NOMO-1 treated with dmso at 0.1 percent for 144 hours (cell line): Measurements from ENCODE around the gene MFAP2.

Source experiments
- DNase-seq: peaks from one replicate; lab custom pipeline; 2025; ENCODE audit not compliant: unreplicated experiment; lab: John Stamatoyannopoulos, UW

MFAP2 gene

DNA sequence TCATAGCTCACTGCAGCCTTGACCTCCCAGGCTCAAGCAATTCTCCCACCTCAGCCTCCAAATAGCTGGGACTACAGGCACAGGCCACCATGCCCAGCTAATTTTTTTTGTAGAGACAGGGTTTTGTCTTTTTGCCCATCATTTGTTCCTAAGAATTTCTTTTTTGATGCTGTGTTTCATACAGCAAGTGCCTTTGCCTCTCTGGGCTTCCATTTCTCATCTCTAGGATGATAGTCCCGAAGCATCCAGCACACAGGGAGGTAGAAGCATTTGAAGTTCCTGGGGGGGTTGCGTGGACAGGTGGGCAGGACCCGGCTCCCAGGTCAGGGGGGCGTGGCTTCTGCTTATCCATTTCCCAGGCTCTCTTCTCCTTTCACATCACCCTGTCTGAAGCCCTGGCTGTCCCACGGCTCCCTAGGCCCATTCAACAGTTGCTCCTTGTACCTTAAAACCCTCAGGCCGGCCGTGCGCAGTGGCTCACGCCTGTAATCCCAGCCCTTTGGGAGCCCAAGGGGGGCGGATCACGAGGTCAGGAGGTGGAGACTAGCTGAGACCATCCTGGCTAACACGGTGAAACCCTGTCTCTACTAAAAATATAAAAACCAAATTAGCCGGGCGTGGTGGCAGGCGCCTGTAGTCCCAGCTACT lies 27.9 kb upstream of the MFAP2 start:
- no peak for DNase-seq

DNA sequence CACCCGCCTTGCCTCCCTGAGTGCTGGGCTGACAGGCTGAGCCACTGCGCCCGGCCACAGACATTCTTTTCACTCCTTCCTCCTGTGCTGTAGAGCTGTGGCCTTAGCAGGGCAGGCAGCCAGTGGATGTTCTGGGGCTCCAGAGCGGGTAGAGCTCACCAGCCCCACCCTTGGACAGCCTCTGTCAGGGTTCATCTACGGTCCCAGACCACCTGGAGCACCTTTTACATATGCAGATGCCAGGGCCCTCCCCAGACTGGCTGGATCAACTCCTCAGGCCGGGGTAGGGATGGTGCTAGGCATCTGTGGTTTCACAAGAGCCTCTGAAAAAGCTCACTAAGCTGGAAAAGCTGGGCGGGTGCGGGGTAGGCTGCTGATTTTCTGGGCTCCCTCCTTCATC lies 26.7 kb upstream of the MFAP2 start:
- DNase-seq, result no peak

GRCh38 chr1:17005365-17005740 lies 24.9 kb upstream of the MFAP2 start:
- no peak for DNase-seq

- no peak for DNase-seq
Observed at GRCh38 chr1:17004466-17005364, 24.3 kb upstream of the MFAP2 start.

GRCh38 chr1:17002524-17002902 lies 22.1 kb upstream of the MFAP2 start:
- no peak for DNase-seq

GRCh38 chr1:17001760-17002523 lies 21.5 kb upstream of the MFAP2 start:
- DNase-seq, result no peak

GRCh38 chr1:16999863-17000262 lies 19.4 kb upstream of the MFAP2 start:
- DNase-seq, result no peak

DNA sequence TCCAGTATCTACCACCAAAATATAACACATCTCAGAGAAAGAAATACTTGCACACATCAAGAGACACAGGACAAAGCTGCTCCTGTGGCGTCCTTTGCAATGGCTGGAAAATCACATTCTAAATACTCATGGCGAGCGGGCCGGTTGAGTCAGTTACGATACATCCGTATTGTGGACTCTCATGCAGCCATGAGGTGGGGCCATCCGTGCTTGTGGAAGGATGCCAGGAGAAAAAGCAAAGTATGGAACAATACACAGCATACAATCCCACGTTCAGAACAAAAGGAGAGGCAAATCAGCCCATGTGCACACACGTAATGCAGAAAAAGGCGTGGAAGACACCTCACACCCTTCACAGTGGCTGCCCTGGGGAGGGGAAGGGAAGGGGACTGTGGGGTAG lies 18.2 kb upstream of the MFAP2 start:
- DNase-seq, result no peak

DNA sequence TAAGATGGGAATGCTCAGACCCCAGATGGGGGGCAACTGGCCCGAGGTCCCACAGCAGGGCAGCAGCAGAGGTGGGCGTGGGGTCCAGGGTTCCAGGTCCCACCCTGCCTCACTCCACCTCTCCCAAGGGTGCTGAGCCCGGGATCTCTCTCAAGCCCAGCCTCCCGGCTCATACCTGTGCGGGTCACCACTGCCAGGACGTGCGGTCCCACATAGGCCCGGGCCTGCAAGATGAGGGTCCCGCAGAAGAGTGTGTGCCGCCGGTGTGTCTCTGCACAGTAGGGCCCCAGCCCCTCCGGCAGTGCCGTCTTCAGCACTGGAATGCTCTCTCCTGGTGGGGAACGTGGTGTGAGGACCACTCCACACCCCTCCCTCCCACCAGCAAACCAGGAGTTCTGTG lies 16.4 kb upstream of the MFAP2 start:
- no peak for DNase-seq

- DNase-seq, result no peak
Observed at GRCh38 chr1:16993521-16994038, 13.2 kb upstream of the MFAP2 start.

GRCh38 chr1:16992675-16993074 lies 12.3 kb upstream of the MFAP2 start:
- no peak for DNase-seq

GRCh38 chr1:16992102-16992501 lies 11.7 kb upstream of the MFAP2 start:
- DNase-seq, result no peak

DNA sequence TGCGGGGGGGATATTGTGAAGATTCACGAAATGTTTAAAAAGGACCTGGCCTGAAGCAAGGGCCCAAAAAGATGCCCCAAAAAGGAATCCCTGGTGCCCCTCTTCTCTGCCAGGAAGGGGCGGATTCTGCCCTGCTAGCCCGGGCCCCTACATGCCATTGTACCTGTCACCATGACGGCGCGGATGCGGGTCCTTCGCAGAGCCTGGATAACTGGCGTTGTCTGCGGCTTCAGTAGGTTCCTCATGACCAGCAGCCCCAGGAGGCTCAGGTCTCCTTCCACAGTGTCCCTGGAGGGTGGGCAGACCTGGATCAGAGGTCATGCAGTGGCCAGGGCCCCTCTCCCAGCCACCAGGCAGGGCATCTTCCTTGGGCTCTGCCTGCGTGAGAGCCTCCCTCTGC lies 11.2 kb upstream of the MFAP2 start:
- no peak for DNase-seq

GRCh38 chr1:16989676-16990391 lies 9.4 kb upstream of the MFAP2 start:
- no peak for DNase-seq

DNA sequence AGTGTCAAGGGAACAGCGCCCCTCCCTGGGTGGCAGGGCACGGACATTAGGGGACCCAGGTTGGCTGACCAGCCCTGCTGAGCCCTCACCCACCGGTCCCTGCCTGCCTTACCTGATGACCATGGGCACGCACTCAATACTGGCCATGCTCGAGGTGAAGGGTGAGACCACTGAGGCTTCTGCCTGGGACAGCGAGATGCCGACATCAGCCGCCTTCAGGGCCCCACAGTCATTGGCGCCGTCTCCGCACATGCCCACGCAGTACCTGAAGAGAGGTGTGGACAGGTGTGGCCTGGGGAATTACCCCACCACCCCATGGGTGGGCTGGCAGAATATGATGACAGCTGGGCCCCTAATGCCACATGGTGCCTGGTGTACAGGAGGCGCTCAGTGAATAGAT lies 7.8 kb upstream of the MFAP2 start:
- no peak for DNase-seq

- DNase-seq, result no peak
Observed at GRCh38 chr1:16986962-16987361, 6.5 kb upstream of the MFAP2 start.

DNA sequence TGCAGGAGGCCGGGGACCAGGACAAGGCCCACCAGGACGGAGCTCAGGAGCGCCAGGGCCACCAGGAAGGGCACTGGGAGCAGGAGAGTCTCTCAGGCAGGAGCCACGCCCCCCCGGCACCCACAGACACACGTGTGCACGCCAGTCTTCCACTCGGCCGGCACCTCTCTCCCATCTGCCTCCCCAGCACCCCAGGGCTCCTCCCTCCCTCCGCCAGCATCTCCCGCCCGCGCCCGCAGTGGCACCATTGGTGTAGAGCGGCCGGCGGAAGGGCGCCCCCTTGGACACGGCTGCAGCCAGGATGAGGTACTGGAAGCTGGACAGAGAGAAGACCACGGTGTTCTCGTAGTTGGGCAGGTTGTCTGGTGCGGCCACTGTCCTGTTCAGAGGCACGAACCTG lies 6.1 kb upstream of the MFAP2 start:
- DNase-seq, result no peak

GRCh38 chr1:16986113-16986512 lies 5.7 kb upstream of the MFAP2 start:
- no peak for DNase-seq

- no peak for DNase-seq
Observed at GRCh38 chr1:16984717-16985116, 4.3 kb upstream of the MFAP2 start.

GRCh38 chr1:16983649-16984048 lies 3.2 kb upstream of the MFAP2 start:
- DNase-seq, result no peak

DNA sequence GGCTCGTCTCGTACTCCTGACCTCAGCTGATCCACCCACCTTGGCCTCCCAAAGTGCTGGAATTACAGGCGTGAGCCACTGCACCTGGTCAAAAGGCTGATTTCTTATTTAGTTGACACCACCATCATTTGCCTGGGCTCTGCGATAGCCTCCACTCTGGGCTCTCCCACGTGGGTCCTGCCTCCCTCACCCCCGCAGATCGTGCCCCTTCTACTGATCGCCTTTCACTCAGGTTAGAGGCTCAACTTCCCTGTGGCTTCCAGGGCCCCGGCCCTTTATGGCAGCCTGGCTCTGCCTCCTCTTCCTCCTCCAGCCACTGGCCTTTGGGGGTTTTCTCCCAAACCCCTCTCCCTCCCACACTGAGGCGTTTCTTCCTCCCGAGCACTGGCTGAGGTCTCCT lies 2.5 kb upstream of the MFAP2 start:
- DNase-seq, result no peak
